Measurements from ENCODE around the gene UNC5C. TPM values are rescaled to one million over a fixed set of nuclear protein-coding genes. Genes with fewer than 3 reads are reported as not detected.

UNC5C gene
- total RNA-seq, 1 donor from 2014 or later: 43.8 TPM

- TF ChIP-seq CTCF (IDR thresholded peaks at IDR 0.05; ENCODE audit: unreplicated experiment): no peak
- no peak for DNase-seq (ENCODE audit: low spot score, unreplicated experiment)
- Mint-ChIP-seq H3K4me1 (ENCODE audit: low read depth) (peaks cover 37% of the 10 kb centered on the region), H3K36me3 (ENCODE audit: insufficient read depth) (peaks cover 11% of the 10 kb centered on the region), H3K9me3 (ENCODE audit: low read depth) (no peaks in the 10 kb centered on the region), H3K27me3 (no peaks in the 10 kb centered on the region), H3K27ac (no peak overlapping the region), H3K4me3 (ENCODE audit: low read depth) (no peak overlapping the region)
Measured at GRCh38 chr4:95429416-95429815, 119.4 kb downstream of the UNC5C start.

GRCh38 chr4:95428291-95429070, 120.3 kb downstream of the UNC5C start:
- Mint-ChIP-seq H3K4me1 (ENCODE audit: low read depth) (peaks cover 28% of the 10 kb centered on the region), H3K27me3 (no peaks in the 10 kb centered on the region), H3K4me3 (ENCODE audit: low read depth) (no peak overlapping the region), H3K9me3 (ENCODE audit: low read depth) (no peaks in the 10 kb centered on the region), H3K27ac (peak overlapping the region; percentile 17), H3K36me3 (ENCODE audit: insufficient read depth) (peaks cover 11% of the 10 kb centered on the region)
- DNase-seq (ENCODE audit: low spot score, unreplicated experiment): no peak
- no peak for TF ChIP-seq CTCF (IDR thresholded peaks at IDR 0.05; ENCODE audit: unreplicated experiment)

DNA sequence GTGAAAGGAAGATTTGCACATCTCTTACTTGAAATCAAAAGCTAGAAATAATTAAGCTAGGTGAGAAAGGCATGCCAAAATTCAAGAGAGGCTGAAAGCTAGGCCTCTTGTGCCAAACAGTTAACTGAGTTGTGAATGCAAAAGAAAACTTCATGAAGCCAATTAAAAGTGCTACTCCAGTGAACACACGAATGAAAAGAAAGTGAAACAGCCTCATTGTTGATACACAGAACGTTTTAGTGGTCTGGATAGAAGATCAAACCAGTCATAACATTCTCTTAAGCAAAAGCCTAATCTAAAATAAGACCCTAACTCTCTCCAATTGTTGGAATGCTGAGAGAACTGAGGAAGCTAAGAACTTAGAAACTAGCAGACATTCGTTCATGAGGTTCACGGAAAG, 122.3 kb downstream of the UNC5C start:
- Mint-ChIP-seq H3K36me3 (ENCODE audit: insufficient read depth) (peaks cover 13% of the 10 kb centered on the region), H3K4me3 (ENCODE audit: low read depth) (no peak overlapping the region), H3K9me3 (ENCODE audit: low read depth) (no peaks in the 10 kb centered on the region), H3K27me3 (no peaks in the 10 kb centered on the region), H3K4me1 (ENCODE audit: low read depth) (peaks cover 10% of the 10 kb centered on the region), H3K27ac (no peak overlapping the region)
- no peak for DNase-seq (ENCODE audit: low spot score, unreplicated experiment)
- no peak for TF ChIP-seq CTCF (IDR thresholded peaks at IDR 0.05; ENCODE audit: unreplicated experiment)

- Mint-ChIP-seq H3K9me3 (ENCODE audit: low read depth) (no peaks in the 10 kb centered on the region), H3K4me1 (ENCODE audit: low read depth) (no peaks in the 10 kb centered on the region), H3K4me3 (ENCODE audit: low read depth) (no peak overlapping the region), H3K36me3 (ENCODE audit: insufficient read depth) (peaks cover 12% of the 10 kb centered on the region), H3K27me3 (no peaks in the 10 kb centered on the region), H3K27ac (no peak overlapping the region)
- no peak for DNase-seq (ENCODE audit: low spot score, unreplicated experiment)
- TF ChIP-seq CTCF (IDR thresholded peaks at IDR 0.05; ENCODE audit: unreplicated experiment): no peak
Measured at GRCh38 chr4:95422436-95422835, 126.3 kb downstream of the UNC5C start.

GRCh38 chr4:95421869-95422268, 126.9 kb downstream of the UNC5C start:
- H3K4me1 Mint-ChIP-seq (ENCODE audit: low read depth): no peaks in the 10 kb centered on the region

More at GRCh38 chr4:95421869-95422268, 126.9 kb downstream of the UNC5C start:
- H3K27ac Mint-ChIP-seq: no peak overlapping the region
- TF ChIP-seq CTCF (IDR thresholded peaks at IDR 0.05; ENCODE audit: unreplicated experiment): no peak
- H3K4me3 Mint-ChIP-seq (ENCODE audit: low read depth): no peak overlapping the region
- H3K27me3 Mint-ChIP-seq: no peaks in the 10 kb centered on the region
- H3K9me3 Mint-ChIP-seq (ENCODE audit: low read depth): no peaks in the 10 kb centered on the region
- DNase-seq (ENCODE audit: low spot score, unreplicated experiment): no peak
- H3K36me3 Mint-ChIP-seq (ENCODE audit: insufficient read depth): peaks cover 11% of the 10 kb centered on the region

Measured in progenitor cell of endocrine pancreas (in vitro differentiated cells).